Coronary artery (tissue), 2 donors: Measurements from ENCODE around the gene KHSRP.

Experiments
- DNase-seq: peaks from one replicate; pipeline ENCODE4 v3.0.0-alpha.2; 2017; ENCODE audit warnings: low spot score
- H3K27ac ChIP-seq, 2 donors: fragments of 200-600 bp; sonication (generic); one replicate each; pipeline ENCODE4 v1.5.1; 2016 to 2019
- H3K4me3 ChIP-seq: fragments of 200-600 bp; sonication (generic); 2 replicates; pipeline ENCODE4 v1.5.1; 2016; ENCODE audit warnings: mild to moderate bottlenecking, moderate library complexity
- CTCF ChIP-seq: fragments of 200-600 bp; sonication (generic); IDR thresholded peaks from one replicate; pipeline ENCODE4 v1.5.1; 2019; ENCODE audit warnings: antibody characterized with exemption

Gene KHSRP

GRCh38 chr19:6396305-6396704, 28.3 kb downstream of the KHSRP start:
- TF ChIP-seq CTCF: no peak
- H3K4me3 ChIP-seq: no peak overlapping the region
- no peak for DNase-seq
- no peak overlapping the region for H3K27ac ChIP-seq

GRCh38 chr19:6394831-6395230, 29.8 kb downstream of the KHSRP start:
- TF ChIP-seq CTCF: no peak
- H3K4me3 ChIP-seq: no peak overlapping the region
- DNase-seq: no peak
- no peak overlapping the region for H3K27ac ChIP-seq

- Histone ChIP-seq H3K4me3 (peak overlapping the region; percentile 82), H3K27ac (peak overlapping the region; percentile 93 to 95)
- no peak for TF ChIP-seq CTCF
- no peak for DNase-seq
Measured at GRCh38 chr19:6393983-6394412, 30.6 kb downstream of the KHSRP start.

- no peak for TF ChIP-seq CTCF
- H3K27ac ChIP-seq: peak within 1 kb of the TSS; percentile 93 to 95
- peak within 1 kb of the TSS; percentile 82 for H3K4me3 ChIP-seq
- DNase-seq: peak; percentile 96
Measured at GRCh38 chr19:6393074-6393982, 31.3 kb downstream of the KHSRP start, which contains the start of gene GTF2F1. GTF2F1 (minus strand) TSS chr19:6393164; CDS start chr19:6392995, 169 bp downstream.

- no peak for TF ChIP-seq CTCF
- Histone ChIP-seq H3K4me3 (peak overlapping the region; percentile 82), H3K27ac (peak overlapping the region; percentile 93 to 95)
- DNase-seq: no peak
Measured at GRCh38 chr19:6392221-6393073, 32.2 kb downstream of the KHSRP start.

- no peak for DNase-seq
- TF ChIP-seq CTCF: no peak
- no peak overlapping the region for H3K27ac ChIP-seq
- H3K4me3 ChIP-seq: no peak overlapping the region
Measured at GRCh38 chr19:6387372-6387771, 37.2 kb downstream of the KHSRP start.
